Nephron progenitor cell (in vitro differentiated cells): ENCODE data around the gene DRC7.

Source experiments
- DNase-seq: peaks from one replicate; pipeline ENCODE4 v3.0.0; 2021
- H3K27ac Mint-ChIP-seq: 2 replicates; pipeline ENCODE4 v1.8.0; 2021; ENCODE audit warnings: mild to moderate bottlenecking, moderate library complexity, mixed read lengths
- H3K27me3 Mint-ChIP-seq: 2 replicates; pipeline ENCODE4 v1.8.0; 2021; ENCODE audit warnings: mild to moderate bottlenecking, low read depth, mixed read lengths; ENCODE audit not compliant: poor library complexity
- H3K36me3 Mint-ChIP-seq: 2 replicates; pipeline ENCODE4 v1.8.0; 2021; ENCODE audit warnings: low read depth, mixed read lengths
- H3K4me1 Mint-ChIP-seq: 2 replicates; pipeline ENCODE4 v1.8.0; 2021; ENCODE audit warnings: mixed read lengths
- H3K4me3 Mint-ChIP-seq: 2 replicates; pipeline ENCODE4 v1.8.0; 2021; ENCODE audit warnings: mild to moderate bottlenecking, moderate library complexity, mixed read lengths
- H3K9me3 Mint-ChIP-seq: 2 replicates; pipeline ENCODE4 v1.8.0; 2021; ENCODE audit warnings: mild to moderate bottlenecking, moderate library complexity, mixed read lengths
- CTCF ChIP-seq: fragments of 200-600 bp; sonication (generic); IDR thresholded peaks from 2 replicates; pipeline ENCODE4 v1.5.0; 2021; ENCODE audit warnings: antibody characterized with exemption

The DRC7 gene, protein sequence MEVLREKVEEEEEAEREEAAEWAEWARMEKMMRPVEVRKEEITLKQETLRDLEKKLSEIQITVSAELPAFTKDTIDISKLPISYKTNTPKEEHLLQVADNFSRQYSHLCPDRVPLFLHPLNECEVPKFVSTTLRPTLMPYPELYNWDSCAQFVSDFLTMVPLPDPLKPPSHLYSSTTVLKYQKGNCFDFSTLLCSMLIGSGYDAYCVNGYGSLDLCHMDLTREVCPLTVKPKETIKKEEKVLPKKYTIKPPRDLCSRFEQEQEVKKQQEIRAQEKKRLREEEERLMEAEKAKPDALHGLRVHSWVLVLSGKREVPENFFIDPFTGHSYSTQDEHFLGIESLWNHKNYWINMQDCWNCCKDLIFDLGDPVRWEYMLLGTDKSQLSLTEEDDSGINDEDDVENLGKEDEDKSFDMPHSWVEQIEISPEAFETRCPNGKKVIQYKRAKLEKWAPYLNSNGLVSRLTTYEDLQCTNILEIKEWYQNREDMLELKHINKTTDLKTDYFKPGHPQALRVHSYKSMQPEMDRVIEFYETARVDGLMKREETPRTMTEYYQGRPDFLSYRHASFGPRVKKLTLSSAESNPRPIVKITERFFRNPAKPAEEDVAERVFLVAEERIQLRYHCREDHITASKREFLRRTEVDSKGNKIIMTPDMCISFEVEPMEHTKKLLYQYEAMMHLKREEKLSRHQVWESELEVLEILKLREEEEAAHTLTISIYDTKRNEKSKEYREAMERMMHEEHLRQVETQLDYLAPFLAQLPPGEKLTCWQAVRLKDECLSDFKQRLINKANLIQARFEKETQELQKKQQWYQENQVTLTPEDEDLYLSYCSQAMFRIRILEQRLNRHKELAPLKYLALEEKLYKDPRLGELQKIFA

GRCh38 chr16:57694725-57695679 lies at the start of gene DRC7:
Gene DRC7 (plus strand): TSS chr16:57694806. CDS start chr16:57697950, 3,144 bp downstream.
- Mint-ChIP-seq H3K4me1 (peaks cover 37% of the 10 kb centered on the region), H3K36me3 (no peaks in the 10 kb centered on the region), H3K9me3 (no peaks in the 10 kb centered on the region), H3K4me3 (peak within 1 kb of the TSS; percentile 78), H3K27me3 (peaks cover 7% of the 10 kb centered on the region), H3K27ac (peak within 1 kb of the TSS; percentile 90)
- no peak for TF ChIP-seq CTCF
- DNase-seq = peak; percentile 67

DNA sequence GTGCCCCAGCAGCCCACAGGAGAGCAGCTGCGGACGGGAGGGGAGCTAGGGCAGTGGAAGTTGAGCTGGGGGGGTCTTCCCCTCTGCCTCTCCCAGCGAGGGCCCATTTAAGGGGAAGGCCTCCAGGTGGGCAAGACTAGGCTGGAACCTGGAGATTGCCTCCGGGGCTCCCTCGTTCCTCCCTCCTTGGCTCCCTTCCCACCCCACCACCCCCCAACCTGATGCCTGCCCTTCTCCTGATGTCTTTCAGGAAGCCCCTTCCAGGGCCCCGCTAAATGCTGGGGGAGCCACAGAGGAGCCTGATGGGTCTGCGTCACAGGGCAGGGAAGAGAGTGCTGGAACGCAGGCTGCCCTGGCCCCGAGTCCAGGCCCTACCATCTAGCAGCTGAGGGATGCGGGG lies 49.4 kb upstream of the DRC7 start:
- no peaks in the 10 kb centered on the region for H3K36me3 Mint-ChIP-seq
- H3K4me3 Mint-ChIP-seq = no peak overlapping the region
- peaks cover 19% of the 10 kb centered on the region for H3K4me1 Mint-ChIP-seq
- TF ChIP-seq CTCF = no peak
- no peaks in the 10 kb centered on the region for H3K9me3 Mint-ChIP-seq
- no peak for DNase-seq
- peaks cover 9% of the 10 kb centered on the region for H3K27me3 Mint-ChIP-seq
- no peak overlapping the region for H3K27ac Mint-ChIP-seq

- H3K27me3 Mint-ChIP-seq = peaks cover 6% of the 10 kb centered on the region
- no peak for TF ChIP-seq CTCF
- DNase-seq = no peak
- H3K4me1 Mint-ChIP-seq = peaks cover 12% of the 10 kb centered on the region
- no peaks in the 10 kb centered on the region for H3K36me3 Mint-ChIP-seq
- H3K9me3 Mint-ChIP-seq = no peaks in the 10 kb centered on the region
- no peak overlapping the region for H3K4me3 Mint-ChIP-seq
- H3K27ac Mint-ChIP-seq = peak overlapping the region; percentile 93
Observed at GRCh38 chr16:57645691-57646387, 48.8 kb upstream of the DRC7 start.

GRCh38 chr16:57646388-57647039 lies 48.1 kb upstream of the DRC7 start:
- Mint-ChIP-seq H3K4me1 (peaks cover 14% of the 10 kb centered on the region), H3K9me3 (no peaks in the 10 kb centered on the region), H3K4me3 (no peak overlapping the region), H3K27me3 (peaks cover 5% of the 10 kb centered on the region), H3K36me3 (no peaks in the 10 kb centered on the region), H3K27ac (no peak overlapping the region)
- TF ChIP-seq CTCF = no peak
- DNase-seq = no peak
